Muscle of back (tissue), 11 donors: ENCODE data around the gene ADAMTS10. TPM values are rescaled to one million over a fixed set of nuclear protein-coding genes. Genes with fewer than 3 reads are reported as not detected.
"Not testable (repeated sequence)": the region's sequence is repeated elsewhere in the genome, so short reads cannot be mapped to it uniquely, and the experiment has no call there.

Experiments
- DNase-seq, 3 donors: peaks; one replicate each; pipeline versions ENCODE4 v3.0.0 to v3.0.0-alpha.2; 2013
- polyA plus RNA-seq, 10 donors: library from polyadenylated mRNA; unstranded; fragments of 120-200 nt; gene quantifications; one replicate each; pipeline ENCODE4 v1.2.1, GENCODE V29; 2013; ENCODE audit not compliant: insufficient read length in 10 of 10

ADAMTS10 gene
- polyA plus RNA-seq, 10 donors, result 20.0 to 52.9 (median 31.1) TPM

GRCh38 chr19:8629184-8629583 is 18.7 kb upstream of the ADAMTS10 start:
- no peak for DNase-seq

DNA sequence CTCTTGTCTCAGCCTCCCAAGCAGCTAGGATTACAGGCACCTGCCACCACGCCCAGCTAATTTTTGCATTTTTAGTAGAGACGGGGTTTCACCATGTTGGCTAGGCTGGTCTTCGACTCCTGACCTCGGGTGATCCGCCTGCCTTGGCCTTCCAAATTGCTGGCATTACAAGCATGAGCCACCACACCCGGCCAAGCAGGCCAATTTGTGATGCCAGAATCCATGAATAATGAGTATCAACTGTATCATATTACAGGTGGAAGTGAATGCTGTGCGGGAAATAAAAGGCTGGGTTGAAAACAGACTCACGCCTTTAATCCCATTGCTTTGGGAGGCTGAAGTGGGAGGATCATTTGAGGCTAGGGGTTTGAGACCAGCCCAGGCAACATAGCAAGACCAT is 16.3 kb upstream of the ADAMTS10 start:
- no peak for DNase-seq

GRCh38 chr19:8622886-8623285 is 12.4 kb upstream of the ADAMTS10 start:
- not testable (repeated sequence) for DNase-seq

- DNase-seq, result no peak
These were observed 8.2 kb upstream of the ADAMTS10 start for GRCh38 chr19:8618751-8619150.

DNA sequence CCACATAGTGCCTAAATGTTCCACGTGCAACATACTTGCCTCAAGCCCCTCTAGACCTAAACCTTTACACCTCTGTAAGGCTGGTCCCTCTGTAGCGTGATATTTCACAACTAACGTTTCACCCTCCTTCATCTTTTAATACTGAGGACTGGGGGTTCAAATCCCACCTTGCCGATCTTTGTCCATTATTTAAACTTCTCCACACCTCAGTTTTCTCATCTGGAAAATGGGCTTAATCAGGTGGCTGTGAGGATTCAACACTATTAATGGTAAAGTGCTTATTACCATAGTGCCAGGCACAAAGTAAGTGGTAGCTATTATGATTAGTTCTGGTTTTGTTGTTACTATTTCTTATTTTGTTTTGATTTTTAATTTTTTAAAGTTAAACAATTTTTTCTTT is 7.5 kb upstream of the ADAMTS10 start:
- no peak for DNase-seq

GRCh38 chr19:8617325-8617724 is 6.8 kb upstream of the ADAMTS10 start:
- not testable (repeated sequence) for DNase-seq

DNA sequence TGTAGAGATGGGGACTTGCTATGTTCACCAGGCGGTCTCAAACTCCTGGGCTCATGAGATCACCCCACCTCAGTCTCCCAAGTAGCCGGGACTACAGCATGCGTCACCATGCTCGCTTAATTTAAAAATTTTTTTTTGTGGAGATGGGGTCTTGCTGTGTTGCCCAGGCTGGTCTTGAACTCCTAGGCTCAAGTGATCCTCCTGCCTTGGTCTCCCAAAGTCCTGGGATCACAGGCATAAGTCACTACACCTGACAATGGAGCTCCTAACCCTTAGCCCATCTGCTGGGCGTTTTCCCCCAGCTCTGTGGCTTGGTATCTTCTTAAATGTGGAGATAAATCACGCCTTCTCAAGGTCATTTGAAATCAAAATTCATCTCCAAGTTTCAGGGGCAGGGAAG is 6.3 kb upstream of the ADAMTS10 start:
- no peak for DNase-seq

- DNase-seq, result peak in 2 of 3 donors; percentile 63 to 75
These were observed 5.5 kb upstream of the ADAMTS10 start for GRCh38 chr19:8615813-8616596.

- no peak for DNase-seq
These were observed 4.5 kb upstream of the ADAMTS10 start for GRCh38 chr19:8615024-8615423.

DNA sequence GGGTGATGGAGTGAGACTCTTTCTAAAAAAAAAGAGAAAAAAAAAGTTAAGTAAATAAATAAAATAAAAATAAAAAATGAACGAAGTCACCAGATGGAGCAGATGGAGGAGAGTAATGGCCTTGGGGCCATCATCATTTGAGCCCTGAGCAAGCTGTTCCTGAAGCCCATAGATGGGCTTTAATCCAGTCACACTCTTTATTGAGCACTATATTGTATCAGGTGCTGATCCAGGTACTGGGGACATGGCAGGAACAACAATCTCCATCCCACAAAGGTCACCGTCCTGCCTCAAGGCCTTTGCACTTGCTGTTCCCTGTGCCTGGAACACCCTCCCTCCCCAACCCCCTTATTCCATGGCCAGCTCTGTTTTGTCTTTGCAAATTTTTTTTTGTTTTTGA is 3.9 kb upstream of the ADAMTS10 start:
- DNase-seq, result no peak

- DNase-seq, result no peak
These were observed 2.3 kb upstream of the ADAMTS10 start for GRCh38 chr19:8612807-8613171.

DNA sequence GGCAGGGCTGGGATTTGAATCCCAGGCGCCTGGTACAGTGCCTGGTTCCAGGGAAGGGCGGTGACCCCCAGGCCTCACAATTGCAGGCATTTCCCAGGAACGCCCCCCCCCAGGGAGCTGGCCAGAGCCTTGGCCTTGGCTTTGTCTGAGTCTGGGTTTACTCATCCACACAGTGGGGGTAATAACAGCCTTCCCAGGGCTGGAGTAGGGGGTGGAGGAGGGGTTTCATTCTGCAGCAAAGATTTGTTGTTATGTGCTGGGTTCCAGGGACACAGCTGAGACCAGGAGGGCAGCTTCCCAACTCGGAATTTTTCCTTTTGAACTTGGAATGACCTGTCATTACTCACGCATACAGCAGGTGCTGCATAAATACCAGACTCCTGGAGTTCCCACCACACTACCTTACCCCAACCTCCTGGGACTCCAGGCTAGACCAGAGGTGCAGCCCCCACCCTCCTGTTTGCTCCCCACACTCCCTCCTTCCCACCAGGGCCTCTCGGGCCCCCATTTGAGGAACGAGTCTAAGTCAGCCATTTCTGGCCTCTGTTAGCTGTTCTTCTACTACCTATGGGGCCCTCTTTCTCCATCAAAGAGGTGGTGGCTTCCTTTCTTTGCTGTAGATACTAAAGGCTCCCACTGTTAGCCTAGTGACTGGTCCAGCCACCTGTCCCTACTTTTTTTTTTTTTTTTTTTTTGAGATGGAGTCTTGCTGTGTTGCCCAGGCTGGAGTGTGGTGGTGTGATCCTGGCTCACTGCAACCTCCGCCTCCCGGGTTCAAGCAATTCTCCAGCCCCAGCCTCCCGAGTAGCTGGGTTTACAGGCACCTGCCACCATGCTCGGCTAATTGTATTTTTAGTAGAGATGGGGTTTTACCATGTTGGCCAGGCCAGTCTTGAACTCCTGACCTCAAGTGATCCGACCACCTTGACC is 1.6 kb upstream of the ADAMTS10 start:
- DNase-seq, result peak; percentile 63 to 87 (median 77)

GRCh38 chr19:8611391-8611876 is 919 bp upstream of the ADAMTS10 start:
- no peak for DNase-seq

DNA sequence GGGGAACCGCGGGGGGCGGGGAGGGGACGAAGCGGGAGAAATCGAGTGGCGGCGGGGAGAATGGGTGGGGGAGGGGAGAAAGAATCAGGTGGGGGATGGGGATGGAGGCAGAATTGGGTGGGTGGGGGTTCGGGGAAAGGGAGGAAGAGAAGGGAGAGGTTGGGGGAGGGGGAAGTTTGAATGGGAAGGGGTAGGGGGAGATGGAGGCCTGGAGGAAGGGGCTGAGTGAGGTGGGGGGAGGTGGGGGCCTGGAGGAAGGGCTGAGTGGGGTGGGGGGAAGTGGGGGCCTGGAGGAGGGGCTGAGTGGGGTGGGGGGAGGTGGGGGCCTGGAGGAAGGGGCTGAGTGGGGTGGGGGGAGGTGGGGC is 403 bp upstream of the ADAMTS10 start:
- no peak for DNase-seq

- peak in 2 of 3 donors; percentile 61 to 91 for DNase-seq
These were observed 1.1 kb downstream of the ADAMTS10 start for GRCh38 chr19:8609279-8610040.

- DNase-seq, result no peak
These were observed 1.6 kb downstream of the ADAMTS10 start for GRCh38 chr19:8608941-8609278.

- no peak for DNase-seq
These were observed 3.1 kb downstream of the ADAMTS10 start for GRCh38 chr19:8607386-8607785.

DNA sequence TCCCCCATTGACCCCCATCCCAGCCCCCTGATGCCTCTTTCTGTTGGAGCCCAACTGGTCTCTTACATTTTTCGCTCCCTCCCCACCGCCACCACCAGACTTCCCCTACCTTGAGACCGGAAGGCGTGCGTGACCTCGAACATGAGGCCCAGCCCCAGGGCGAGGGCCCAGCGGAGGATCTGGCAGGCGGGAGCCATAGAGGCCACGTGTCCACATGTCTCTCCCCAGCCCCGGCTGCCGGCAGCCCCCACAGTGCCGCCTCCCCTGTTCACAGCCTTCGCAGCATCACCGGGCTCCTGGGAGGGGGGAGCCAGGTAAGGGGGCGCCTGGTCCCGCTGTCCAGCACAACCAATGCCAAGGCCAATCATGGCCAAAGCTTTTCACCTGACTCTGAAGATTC is 5.0 kb downstream of the ADAMTS10 start:
- no peak for DNase-seq

GRCh38 chr19:8601796-8602195 is 8.7 kb downstream of the ADAMTS10 start:
- DNase-seq, result no peak

- no peak for DNase-seq
These were observed 9.7 kb downstream of the ADAMTS10 start for GRCh38 chr19:8600816-8601215.

DNA sequence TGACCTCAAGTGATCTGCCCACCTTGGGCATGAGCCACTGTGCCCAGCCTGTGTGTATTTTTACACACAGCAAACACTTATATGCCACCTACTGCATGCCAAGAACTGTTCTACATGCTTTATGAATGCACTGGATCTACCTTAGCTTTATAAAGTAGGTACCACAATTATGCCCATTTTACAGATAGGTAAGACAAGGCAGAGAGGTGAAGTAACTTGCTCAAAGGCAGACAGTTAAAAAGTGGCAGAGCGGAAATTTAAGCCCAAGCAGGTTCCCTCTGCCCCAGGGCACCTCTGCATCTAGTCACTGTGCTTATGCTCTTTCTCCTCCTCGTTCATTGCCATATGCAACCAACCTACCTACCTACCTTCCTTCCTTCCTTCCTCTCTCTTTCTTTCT is 10.5 kb downstream of the ADAMTS10 start:
- DNase-seq, result no peak

DNA sequence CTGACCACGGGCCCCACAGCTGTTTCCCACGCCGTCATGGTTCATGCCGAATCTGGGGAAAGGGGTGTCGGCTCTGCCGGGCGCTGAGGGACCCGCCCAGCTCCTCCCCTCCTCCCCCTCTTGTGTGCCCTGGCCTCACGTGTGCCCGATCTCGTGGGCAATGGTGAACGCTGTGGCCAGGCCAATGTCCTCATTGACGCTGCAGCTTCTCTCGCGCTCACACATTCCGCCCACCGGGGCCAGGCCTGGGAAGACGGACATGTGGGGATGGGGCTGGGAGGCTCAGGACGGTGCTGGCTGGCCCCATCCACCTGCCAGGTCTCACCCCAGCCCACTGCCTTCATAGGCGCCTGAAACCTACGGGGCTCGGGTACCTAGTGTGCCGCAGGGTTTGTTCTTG is 14.3 kb downstream of the ADAMTS10 start:
- no peak for DNase-seq
